ENCODE results near the gene ASXL1. TPM values are rescaled to one million over a fixed set of nuclear protein-coding genes. Genes with fewer than 3 reads are reported as not detected.
A peak's percentile ranks its signal among the peaks of the same experiment; 100 is the strongest.

The ASXL1 gene
- total RNA-seq, 1 experiment from 2014 or later, result 22.7 TPM

DNA sequence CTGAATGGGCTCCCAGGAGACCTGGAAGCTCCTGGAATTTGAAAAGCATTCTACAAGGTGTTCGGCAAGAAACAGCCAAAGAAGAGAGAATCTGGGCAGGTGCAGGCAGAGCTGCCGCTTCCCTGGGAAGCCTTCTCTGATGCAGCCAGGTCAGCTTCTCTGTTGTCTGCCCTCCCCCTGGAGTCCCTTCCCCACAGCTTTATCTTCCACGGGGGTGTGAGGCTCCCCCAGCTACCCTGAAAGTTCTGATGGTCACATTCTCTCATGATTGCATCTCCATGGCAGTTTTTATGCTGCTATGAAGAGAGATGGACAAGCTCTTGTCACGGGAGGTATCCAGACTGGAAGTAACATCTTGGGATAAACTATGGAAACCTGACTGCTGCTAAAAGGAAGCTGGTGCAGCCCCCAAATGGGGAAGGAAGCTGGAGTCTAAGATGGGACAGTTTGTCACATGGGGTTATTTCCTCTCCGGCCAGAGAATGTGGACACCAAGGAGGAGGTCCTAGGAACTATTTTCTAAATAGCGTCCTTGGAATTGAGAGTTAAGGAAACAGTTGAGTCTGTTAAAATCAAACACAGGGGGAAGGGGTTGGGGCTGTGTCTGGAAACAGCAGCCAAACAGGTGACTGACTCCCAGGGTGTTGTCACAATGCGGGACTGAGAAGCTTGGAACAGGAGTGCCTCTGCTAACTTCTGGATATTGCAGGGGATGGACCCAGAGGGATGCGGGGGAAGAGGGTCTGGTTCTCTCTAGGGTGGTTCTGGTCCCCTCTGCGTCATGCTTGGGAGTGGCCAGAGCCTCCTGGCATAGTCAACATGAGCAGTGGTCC, 91.1 kb downstream of the ASXL1 start (continued):
- TF ChIP-seq, protein P1, sequence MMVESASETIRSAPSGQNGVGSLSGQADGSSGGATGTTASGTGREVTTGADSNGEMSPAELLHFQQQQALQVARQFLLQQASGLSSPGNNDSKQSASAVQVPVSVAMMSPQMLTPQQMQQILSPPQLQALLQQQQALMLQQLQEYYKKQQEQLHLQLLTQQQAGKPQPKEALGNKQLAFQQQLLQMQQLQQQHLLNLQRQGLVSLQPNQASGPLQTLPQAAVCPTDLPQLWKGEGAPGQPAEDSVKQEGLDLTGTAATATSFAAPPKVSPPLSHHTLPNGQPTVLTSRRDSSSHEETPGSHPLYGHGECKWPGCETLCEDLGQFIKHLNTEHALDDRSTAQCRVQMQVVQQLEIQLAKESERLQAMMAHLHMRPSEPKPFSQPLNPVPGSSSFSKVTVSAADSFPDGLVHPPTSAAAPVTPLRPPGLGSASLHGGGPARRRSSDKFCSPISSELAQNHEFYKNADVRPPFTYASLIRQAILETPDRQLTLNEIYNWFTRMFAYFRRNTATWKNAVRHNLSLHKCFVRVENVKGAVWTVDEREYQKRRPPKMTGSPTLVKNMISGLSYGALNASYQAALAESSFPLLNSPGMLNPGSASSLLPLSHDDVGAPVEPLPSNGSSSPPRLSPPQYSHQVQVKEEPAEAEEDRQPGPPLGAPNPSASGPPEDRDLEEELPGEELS (CRISPR knock-in tag; IDR thresholded peaks at IDR 0.05), result no peak

DNA sequence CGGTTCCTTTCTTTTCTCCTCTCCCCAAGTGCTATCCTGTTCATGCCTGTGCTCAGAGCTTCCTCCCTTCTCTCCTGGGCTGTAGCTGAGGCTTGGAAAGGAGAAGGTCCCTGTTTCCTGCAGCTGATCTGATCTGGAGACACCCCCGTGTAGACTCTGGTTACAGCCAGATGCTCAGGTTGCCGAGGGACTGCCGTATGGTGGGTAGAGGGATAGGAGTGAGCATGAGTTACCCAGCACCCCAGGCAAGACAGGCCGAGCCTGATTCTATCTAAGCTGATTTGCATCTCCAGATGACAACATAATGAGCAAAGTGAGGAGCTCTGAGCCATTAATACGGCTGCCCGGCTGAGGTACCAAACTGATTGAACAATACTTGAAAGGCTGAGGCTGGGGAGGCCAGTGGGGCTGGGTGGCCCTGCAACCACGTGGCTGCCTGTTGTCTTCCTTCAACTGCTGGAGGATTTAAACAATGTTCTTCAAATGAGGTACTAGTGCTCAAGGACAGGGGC, 91.8 kb downstream of the ASXL1 start:
- ChIA-PET CTCF (no interaction called here), POLR2A (interaction anchor here (0.5 kb wide), 1 partner anchor 1664 kb away, joined by 6 read pairs; no protein-coding TSS in a partner anchor)
- no peaks in the 10 kb centered on the region for H3K27me3 Mint-ChIP-seq (ENCODE audit: low read depth)
- no peak overlapping the region for H3K4me3 Mint-ChIP-seq
- no peaks in the 10 kb centered on the region for H3K9me3 Mint-ChIP-seq
- no peak for ATAC-seq
- H3K27ac Mint-ChIP-seq, result 0 out of 2 replicates have a peak overlapping the region, but pooled peaks have one; percentile 13
- peaks cover 34% of the 10 kb centered on the region for H3K36me3 Mint-ChIP-seq
- TF ChIP-seq NFATC4 (CRISPR knock-in tag; IDR thresholded peaks at IDR 0.05) (no peak), CREB1 (CRISPR knock-in tag; IDR thresholded peaks at IDR 0.05) (no peak), NR3C1 (CRISPR knock-in tag; conservative IDR thresholded peaks at IDR 0.05; ENCODE audit: low read depth) (no peak), CBFB (CRISPR knock-in tag; IDR thresholded peaks at IDR 0.05; ENCODE audit: low read depth) (no peak), ZNF396 (CRISPR knock-in tag; IDR thresholded peaks at IDR 0.05; ENCODE audit: borderline replicate concordance) (no peak), RORB (CRISPR knock-in tag; IDR thresholded peaks at IDR 0.05) (no peak), ZNF263 (CRISPR knock-in tag; IDR thresholded peaks at IDR 0.05; ENCODE audit: low read depth) (no peak), IRF2 (CRISPR knock-in tag; IDR thresholded peaks at IDR 0.05; ENCODE audit: borderline replicate concordance, low read depth) (no peak), OVOL2 (CRISPR knock-in tag; IDR thresholded peaks at IDR 0.05; ENCODE audit: borderline replicate concordance) (no peak), NR1H2 (CRISPR knock-in tag; IDR thresholded peaks at IDR 0.05) (no peak)
- TF ChIP-seq, protein P2, sequence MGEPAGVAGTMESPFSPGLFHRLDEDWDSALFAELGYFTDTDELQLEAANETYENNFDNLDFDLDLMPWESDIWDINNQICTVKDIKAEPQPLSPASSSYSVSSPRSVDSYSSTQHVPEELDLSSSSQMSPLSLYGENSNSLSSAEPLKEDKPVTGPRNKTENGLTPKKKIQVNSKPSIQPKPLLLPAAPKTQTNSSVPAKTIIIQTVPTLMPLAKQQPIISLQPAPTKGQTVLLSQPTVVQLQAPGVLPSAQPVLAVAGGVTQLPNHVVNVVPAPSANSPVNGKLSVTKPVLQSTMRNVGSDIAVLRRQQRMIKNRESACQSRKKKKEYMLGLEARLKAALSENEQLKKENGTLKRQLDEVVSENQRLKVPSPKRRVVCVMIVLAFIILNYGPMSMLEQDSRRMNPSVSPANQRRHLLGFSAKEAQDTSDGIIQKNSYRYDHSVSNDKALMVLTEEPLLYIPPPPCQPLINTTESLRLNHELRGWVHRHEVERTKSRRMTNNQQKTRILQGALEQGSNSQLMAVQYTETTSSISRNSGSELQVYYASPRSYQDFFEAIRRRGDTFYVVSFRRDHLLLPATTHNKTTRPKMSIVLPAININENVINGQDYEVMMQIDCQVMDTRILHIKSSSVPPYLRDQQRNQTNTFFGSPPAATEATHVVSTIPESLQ (CRISPR knock-in tag; IDR thresholded peaks at IDR 0.05), result no peak
- TF ChIP-seq, protein P3, sequence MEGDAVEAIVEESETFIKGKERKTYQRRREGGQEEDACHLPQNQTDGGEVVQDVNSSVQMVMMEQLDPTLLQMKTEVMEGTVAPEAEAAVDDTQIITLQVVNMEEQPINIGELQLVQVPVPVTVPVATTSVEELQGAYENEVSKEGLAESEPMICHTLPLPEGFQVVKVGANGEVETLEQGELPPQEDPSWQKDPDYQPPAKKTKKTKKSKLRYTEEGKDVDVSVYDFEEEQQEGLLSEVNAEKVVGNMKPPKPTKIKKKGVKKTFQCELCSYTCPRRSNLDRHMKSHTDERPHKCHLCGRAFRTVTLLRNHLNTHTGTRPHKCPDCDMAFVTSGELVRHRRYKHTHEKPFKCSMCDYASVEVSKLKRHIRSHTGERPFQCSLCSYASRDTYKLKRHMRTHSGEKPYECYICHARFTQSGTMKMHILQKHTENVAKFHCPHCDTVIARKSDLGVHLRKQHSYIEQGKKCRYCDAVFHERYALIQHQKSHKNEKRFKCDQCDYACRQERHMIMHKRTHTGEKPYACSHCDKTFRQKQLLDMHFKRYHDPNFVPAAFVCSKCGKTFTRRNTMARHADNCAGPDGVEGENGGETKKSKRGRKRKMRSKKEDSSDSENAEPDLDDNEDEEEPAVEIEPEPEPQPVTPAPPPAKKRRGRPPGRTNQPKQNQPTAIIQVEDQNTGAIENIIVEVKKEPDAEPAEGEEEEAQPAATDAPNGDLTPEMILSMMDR (IDR thresholded peaks at IDR 0.05), result no peak
- TF ChIP-seq, protein P4, sequence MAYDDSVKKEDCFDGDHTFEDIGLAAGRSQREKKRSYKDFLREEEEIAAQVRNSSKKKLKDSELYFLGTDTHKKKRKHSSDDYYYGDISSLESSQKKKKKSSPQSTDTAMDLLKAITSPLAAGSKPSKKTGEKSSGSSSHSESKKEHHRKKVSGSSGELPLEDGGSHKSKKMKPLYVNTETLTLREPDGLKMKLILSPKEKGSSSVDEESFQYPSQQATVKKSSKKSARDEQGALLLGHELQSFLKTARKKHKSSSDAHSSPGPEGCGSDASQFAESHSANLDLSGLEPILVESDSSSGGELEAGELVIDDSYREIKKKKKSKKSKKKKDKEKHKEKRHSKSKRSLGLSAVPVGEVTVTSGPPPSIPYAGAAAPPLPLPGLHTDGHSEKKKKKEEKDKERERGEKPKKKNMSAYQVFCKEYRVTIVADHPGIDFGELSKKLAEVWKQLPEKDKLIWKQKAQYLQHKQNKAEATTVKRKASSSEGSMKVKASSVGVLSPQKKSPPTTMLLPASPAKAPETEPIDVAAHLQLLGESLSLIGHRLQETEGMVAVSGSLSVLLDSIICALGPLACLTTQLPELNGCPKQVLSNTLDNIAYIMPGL (CRISPR knock-in tag; IDR thresholded peaks at IDR 0.05), result no peak
- TF ChIP-seq, protein P5, sequence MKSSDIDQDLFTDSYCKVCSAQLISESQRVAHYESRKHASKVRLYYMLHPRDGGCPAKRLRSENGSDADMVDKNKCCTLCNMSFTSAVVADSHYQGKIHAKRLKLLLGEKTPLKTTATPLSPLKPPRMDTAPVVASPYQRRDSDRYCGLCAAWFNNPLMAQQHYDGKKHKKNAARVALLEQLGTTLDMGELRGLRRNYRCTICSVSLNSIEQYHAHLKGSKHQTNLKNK (CRISPR knock-in tag; IDR thresholded peaks at IDR 0.05), result no peak
- TF ChIP-seq, protein P6, sequence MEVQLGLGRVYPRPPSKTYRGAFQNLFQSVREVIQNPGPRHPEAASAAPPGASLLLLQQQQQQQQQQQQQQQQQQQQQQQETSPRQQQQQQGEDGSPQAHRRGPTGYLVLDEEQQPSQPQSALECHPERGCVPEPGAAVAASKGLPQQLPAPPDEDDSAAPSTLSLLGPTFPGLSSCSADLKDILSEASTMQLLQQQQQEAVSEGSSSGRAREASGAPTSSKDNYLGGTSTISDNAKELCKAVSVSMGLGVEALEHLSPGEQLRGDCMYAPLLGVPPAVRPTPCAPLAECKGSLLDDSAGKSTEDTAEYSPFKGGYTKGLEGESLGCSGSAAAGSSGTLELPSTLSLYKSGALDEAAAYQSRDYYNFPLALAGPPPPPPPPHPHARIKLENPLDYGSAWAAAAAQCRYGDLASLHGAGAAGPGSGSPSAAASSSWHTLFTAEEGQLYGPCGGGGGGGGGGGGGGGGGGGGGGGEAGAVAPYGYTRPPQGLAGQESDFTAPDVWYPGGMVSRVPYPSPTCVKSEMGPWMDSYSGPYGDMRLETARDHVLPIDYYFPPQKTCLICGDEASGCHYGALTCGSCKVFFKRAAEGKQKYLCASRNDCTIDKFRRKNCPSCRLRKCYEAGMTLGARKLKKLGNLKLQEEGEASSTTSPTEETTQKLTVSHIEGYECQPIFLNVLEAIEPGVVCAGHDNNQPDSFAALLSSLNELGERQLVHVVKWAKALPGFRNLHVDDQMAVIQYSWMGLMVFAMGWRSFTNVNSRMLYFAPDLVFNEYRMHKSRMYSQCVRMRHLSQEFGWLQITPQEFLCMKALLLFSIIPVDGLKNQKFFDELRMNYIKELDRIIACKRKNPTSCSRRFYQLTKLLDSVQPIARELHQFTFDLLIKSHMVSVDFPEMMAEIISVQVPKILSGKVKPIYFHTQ (CRISPR knock-in tag; IDR thresholded peaks at IDR 0.05), result no peak
- TF ChIP-seq, protein P7, sequence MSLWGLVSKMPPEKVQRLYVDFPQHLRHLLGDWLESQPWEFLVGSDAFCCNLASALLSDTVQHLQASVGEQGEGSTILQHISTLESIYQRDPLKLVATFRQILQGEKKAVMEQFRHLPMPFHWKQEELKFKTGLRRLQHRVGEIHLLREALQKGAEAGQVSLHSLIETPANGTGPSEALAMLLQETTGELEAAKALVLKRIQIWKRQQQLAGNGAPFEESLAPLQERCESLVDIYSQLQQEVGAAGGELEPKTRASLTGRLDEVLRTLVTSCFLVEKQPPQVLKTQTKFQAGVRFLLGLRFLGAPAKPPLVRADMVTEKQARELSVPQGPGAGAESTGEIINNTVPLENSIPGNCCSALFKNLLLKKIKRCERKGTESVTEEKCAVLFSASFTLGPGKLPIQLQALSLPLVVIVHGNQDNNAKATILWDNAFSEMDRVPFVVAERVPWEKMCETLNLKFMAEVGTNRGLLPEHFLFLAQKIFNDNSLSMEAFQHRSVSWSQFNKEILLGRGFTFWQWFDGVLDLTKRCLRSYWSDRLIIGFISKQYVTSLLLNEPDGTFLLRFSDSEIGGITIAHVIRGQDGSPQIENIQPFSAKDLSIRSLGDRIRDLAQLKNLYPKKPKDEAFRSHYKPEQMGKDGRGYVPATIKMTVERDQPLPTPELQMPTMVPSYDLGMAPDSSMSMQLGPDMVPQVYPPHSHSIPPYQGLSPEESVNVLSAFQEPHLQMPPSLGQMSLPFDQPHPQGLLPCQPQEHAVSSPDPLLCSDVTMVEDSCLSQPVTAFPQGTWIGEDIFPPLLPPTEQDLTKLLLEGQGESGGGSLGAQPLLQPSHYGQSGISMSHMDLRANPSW (CRISPR knock-in tag; conservative IDR thresholded peaks at IDR 0.05; ENCODE audit: low read depth), result no peak
- TF ChIP-seq, protein P8, sequence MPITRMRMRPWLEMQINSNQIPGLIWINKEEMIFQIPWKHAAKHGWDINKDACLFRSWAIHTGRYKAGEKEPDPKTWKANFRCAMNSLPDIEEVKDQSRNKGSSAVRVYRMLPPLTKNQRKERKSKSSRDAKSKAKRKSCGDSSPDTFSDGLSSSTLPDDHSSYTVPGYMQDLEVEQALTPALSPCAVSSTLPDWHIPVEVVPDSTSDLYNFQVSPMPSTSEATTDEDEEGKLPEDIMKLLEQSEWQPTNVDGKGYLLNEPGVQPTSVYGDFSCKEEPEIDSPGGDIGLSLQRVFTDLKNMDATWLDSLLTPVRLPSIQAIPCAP (CRISPR knock-in tag; IDR thresholded peaks at IDR 0.05), result no peak
- TF ChIP-seq, protein P9, sequence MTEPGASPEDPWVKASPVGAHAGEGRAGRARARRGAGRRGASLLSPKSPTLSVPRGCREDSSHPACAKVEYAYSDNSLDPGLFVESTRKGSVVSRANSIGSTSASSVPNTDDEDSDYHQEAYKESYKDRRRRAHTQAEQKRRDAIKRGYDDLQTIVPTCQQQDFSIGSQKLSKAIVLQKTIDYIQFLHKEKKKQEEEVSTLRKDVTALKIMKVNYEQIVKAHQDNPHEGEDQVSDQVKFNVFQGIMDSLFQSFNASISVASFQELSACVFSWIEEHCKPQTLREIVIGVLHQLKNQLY (CRISPR knock-in tag; IDR thresholded peaks at IDR 0.05), result no peak
- DNase-seq (ENCODE audit: low spot score), result no peak
- H3K4me1 Mint-ChIP-seq, result peaks cover 7% of the 10 kb centered on the region
